PC-9 (cell line): ENCODE data around the gene GAS7.

Experiments used
- CTCF ChIP-seq: fragments of 200-600 bp; sonication (generic); conservative IDR thresholded peaks from 2 replicates; pipeline ENCODE4 v1.6.1; 2017; ENCODE audit warnings: mixed run types, antibody characterized with exemption, mild to moderate bottlenecking, moderate library complexity
- EZH2 ChIP-seq: fragments of 200-600 bp; sonication (generic); IDR thresholded peaks from 2 replicates; pipeline ENCODE4 v1.8.0; 2017; ENCODE audit warnings: antibody characterized with exemption, low read depth

- TF ChIP-seq CTCF (no peak), EZH2 (no peak)
Measured at GRCh38 chr17:10216213-10216938, 18.0 kb upstream of the GAS7 start.
